ENCODE measurements around the gene TMEM40.

Gene TMEM40

GRCh38 chr3:12687948-12688347, 71.1 kb downstream of the TMEM40 start:
- no peak overlapping the region for H3K4me2 ChIP-seq
- no peaks in the 10 kb centered on the region for H3K9me3 ChIP-seq
- H3K9ac ChIP-seq = no peak overlapping the region
- H3K27me3 ChIP-seq = no peaks in the 10 kb centered on the region
- TF ChIP-seq Cebpa-rat (IDR thresholded peaks at IDR 0.05) = no peak
- no peaks in the 10 kb centered on the region for H4K20me1 ChIP-seq
- no peak overlapping the region for H3K4me3 ChIP-seq
- no peak overlapping the region for H3K27ac ChIP-seq
- no peaks in the 10 kb centered on the region for H3K4me1 ChIP-seq
- no peaks in the 10 kb centered on the region for H3K36me3 ChIP-seq

- Histone ChIP-seq H3K4me2 (no peak overlapping the region), H3K4me1 (peaks cover 11% of the 10 kb centered on the region; the same call in 1 of the 2 replicates), H3K9me3 (no peaks in the 10 kb centered on the region), H4K20me1 (no peaks in the 10 kb centered on the region), H3K27me3 (no peaks in the 10 kb centered on the region), H3K27ac (no peak overlapping the region), H3K9ac (no peak overlapping the region), H3K36me3 (no peaks in the 10 kb centered on the region), H3K4me3 (no peak overlapping the region)
- no peak for TF ChIP-seq Cebpa-rat (IDR thresholded peaks at IDR 0.05)
Observed at GRCh38 chr3:12686096-12686495, 73.0 kb downstream of the TMEM40 start.
